ENCODE results near the gene UGCG.
A peak's percentile ranks its signal among the peaks of the same experiment; 100 is the strongest.
"Not testable (repeated sequence)": the region's sequence is repeated elsewhere in the genome, so short reads cannot be mapped to it uniquely, and the experiment has no call there.

The UGCG gene

GRCh38 chr9:111922324-111923013, 25.9 kb downstream of the UGCG start:
- no peak for DNase-seq

DNA sequence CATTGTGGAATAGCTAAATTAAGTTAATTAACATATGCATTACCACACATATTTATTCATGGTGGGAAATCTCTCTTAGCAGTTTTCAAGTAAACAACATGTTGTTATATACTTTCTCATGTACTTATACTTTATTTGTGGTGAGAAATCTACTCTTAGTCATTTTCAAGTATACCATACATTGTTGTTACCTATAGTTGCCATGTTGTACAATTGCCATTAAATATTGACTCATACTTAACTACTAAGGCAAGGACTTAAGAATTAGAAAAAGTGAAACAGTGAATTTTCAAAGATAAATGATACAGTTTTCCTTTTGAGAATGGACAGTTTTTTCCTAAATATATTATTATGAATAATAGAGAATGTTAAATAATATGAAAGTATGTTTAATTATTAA, 27.7 kb downstream of the UGCG start:
- no peak for DNase-seq

DNA sequence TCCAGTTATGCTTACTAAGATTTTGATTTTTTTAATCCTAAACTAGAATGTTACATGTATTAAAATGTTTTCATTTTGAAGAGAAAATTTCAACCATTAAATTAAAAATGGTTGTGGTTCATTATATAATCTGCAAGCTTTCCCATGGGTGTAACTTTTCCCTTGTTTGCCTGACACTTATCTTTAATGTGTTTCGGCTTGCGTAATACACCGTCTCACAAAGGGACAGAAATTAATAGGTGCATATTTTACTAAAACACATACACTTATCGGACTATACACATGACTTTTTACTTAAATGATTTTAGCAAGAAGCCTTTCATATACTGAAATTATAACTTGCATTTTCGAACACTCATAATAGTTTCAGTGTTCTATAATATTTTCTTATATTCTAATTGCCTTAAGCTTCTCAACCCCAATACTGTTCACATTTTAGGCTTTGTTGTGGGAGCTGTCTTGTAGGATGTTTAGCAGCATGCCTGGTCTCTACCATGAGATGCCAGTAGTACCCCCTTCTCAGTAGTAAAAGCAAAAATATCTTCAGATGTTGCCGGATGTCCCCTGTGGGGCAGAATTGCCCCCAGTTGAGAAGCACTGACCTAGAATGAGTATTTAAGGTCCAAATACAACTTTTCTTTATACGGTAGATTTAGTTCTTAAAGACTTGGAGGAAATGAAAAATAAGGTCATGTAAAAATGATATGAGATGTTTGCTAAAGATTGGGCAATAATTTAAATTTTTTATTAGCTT, 28.6 kb downstream of the UGCG start:
- no peak for DNase-seq

DNA sequence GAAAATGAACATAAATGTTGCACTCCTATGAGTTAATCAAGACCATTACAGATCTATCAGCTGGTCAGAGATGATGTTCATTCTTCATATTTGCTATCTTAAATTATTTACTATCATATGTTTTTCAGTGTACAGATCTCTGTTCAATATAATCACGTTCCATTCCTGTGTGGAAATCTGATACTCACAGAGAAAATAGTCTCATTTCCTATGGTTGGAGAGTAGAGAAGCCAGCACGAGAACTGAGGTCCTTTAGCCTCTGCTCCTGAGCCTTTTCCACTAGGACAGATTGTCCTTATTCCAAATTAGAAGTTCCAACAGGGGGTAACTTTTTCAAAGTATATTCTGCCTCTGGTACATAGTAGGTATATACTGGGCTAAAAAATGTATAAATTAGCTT, 29.2 kb downstream of the UGCG start:
- DNase-seq = no peak

- DNase-seq = peak; percentile 17
Observed at GRCh38 chr9:111926421-111926875, 29.8 kb downstream of the UGCG start.

DNA sequence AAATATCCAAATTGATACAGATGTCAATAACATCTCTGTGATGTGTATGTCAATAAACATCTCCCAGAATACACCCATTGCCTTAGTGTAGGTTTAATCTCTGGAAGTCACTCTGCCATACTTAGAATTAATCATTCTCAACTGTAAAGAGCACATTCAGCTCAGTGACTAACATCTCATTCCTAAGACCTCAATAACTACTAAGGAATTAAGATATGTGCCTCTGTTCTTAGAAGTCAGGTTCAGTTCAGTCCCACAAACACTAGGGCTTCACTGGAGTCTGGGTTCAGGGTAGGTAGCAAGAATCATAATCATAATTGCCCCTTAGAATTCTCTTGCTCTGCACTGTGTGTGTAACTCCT, 31.7 kb downstream of the UGCG start:
- no peak for DNase-seq

DNA sequence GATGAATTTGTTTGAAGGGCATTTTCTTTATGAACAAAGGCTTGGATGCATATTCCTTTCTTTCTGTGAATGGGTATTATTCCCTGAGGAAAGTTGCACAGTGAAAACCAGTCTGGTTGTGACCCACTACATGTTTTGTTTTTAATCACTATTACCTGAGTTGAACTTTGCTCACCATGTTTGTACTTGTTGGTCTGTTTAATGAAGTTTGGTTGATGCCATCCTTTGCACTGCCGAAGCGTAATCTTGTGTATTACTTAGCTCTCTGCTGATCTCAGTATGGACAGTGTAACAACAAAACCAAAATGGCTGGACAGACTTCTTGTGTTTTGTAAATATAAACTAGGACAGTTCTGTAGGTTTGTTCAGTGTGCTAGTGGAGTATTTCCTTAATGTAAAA, 38.1 kb downstream of the UGCG start:
- no peak for DNase-seq

DNA sequence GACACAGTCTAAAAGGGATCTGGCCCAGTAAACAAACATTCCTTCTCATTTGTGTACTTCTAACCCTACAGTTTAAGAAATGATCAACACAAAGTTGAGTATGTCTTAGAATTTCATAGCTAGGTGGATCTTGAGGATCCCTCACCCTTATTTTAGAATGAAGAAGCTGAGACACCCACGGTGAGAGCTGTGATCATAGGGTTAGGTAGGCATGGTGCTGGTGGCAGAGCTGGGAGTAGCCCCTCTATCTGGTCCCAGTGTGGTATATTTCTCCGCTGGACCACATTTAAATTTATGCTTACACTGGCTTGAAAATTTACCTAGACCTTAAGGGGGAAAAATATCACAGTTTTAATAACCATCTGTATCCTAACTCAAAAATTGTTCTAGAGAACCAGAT, 39.8 kb downstream of the UGCG start:
- DNase-seq = no peak

- DNase-seq = no peak
Observed at GRCh38 chr9:111937301-111937700, 40.7 kb downstream of the UGCG start.

GRCh38 chr9:111937781-111938426, 41.3 kb downstream of the UGCG start:
- no peak for DNase-seq

- DNase-seq = no peak
Observed at GRCh38 chr9:111938427-111938800, 41.8 kb downstream of the UGCG start.

DNA sequence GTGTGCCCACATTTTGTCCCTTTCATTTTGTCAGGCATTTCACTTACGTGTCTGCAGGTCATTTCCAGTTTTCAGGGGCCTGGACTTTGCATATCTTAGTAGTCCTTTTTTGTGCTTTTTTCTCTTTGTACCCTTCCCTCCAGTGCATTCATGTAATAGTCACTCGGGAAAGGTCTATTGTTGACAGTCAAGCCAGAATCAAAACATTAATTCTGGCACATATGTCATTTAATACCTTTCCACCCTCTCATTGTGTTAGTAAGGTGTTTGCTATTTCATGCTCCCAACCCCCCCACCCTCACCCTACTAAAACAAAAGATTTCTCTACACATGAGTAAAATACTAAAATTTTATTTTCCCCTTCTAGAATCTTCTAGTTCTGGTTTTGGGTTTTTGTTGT, 42.7 kb downstream of the UGCG start:
- DNase-seq = no peak

DNA sequence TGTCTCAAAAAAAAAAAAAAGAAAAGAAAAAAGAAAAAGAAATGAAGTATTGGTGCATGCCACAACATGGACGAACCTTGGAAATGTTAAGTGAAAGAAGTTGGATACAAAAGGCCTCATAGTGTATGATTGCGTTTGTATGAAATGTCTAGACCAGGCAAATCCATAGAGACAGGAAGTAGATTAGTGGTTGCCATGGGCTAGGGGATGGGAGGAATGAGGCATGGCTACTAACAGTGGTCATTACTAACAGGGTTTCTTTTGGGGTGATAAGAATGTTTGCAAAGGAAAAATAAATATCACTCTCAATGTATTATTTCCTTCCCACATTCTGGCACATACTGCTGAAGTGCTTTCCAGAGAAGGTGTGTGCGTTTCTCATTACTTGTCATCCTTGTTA, 44.1 kb downstream of the UGCG start:
- no peak for DNase-seq

DNA sequence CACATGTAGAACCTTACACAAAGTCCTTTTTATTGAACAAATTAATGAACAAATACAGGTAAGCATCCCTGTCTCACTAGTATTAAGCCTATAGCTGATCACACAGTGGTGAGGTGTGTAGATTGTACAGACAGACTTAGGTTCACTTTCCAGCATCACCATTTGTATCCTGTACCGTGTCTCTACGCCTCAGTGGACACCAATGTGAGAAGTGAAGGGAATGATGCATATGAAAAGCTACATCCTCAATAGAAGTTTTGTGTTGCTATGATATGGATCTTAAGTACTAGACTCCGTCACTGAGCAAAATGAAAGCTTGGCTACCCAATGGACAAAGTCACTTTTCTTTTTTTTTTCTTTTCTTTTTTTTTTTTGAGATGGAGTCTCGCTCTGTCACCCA, 46.6 kb downstream of the UGCG start:
- no peak for DNase-seq

- DNase-seq = no peak
Observed at GRCh38 chr9:111943746-111944145, 47.1 kb downstream of the UGCG start.

DNA sequence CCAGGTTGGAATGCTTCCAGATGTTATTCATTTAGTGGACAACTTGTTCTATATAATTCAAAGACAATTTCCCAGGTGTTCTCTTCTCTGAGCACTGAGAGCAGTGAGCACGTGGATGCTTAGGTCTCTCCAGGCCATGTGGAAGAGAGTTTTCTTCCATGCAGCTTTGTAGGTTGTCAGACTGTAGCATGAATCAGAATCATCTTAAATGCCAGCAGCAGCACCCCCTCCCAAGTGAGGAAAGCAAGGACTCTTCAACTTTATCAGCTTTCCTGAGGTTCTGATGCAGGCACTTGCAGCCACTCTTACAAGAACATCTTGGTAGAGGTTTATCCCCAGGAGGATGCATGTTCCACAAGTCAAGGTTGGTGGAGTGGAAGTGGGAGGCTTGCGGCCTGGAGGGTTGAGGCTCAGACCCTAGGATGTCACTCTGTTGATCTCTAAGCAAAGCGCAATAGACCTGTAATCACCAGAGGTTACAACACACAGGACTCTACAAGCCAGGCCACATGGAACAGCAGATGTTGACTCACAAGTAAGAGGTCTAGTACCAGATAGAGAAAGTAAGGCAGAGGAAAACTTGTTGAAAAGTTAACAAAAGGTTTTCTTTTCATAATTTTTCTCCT, 47.7 kb downstream of the UGCG start:
- DNase-seq = no peak

DNA sequence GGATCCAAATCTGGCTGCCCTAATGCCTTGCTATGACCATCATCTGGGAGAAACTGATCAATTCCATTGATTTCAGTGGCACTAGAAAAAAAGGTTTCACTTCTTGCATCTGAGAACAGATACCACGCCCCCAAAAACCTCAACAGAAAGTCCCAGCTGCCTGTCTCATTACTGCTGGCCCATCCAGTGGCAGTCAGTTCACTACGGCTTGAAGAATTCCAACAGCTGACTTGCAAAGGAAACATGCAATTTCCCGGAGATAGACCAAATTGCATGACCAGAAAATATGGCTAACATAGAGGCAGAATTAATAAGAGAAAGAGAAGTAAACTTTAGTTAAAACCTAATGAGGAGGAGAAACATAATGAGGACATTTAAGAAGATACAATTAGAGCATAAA, 48.6 kb downstream of the UGCG start:
- no peak for DNase-seq

GRCh38 chr9:111948109-111948508, 51.5 kb downstream of the UGCG start:
- not testable (repeated sequence) for DNase-seq

- no peak for DNase-seq
Observed at GRCh38 chr9:111948951-111949350, 52.3 kb downstream of the UGCG start.

- no peak for DNase-seq
Observed at GRCh38 chr9:111949919-111950318, 53.3 kb downstream of the UGCG start.

- DNase-seq = no peak
Observed at GRCh38 chr9:111952559-111952958, 55.9 kb downstream of the UGCG start.

DNA sequence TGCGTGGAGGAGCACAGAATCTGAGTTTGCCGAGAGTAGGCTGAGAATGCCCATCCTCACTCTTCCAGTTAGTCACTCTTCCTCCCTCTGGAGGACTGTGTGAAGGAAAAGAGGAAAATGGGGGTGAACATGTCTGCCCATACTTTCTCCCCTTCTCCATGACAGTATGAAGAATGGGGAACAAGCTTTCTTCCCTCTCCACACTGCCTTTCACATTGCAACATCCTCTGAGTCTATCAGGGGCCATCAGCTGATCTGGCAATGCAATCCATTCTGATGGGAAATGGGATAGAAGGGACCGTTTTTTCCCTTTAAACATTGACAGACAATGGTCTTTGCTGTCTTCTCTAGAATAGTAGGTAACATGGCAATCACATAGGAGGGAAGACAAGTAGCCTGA, 56.8 kb downstream of the UGCG start:
- no peak for DNase-seq

- DNase-seq = no peak
Observed at GRCh38 chr9:111955048-111955447, 58.4 kb downstream of the UGCG start.
